ENCODE data around the gene NAE1. TPM values are rescaled to one million over a fixed set of nuclear protein-coding genes. Genes with fewer than 3 reads are reported as not detected.

Gene NAE1
- total RNA-seq, 1 experiment from 2014 or later = 123 TPM

DNA sequence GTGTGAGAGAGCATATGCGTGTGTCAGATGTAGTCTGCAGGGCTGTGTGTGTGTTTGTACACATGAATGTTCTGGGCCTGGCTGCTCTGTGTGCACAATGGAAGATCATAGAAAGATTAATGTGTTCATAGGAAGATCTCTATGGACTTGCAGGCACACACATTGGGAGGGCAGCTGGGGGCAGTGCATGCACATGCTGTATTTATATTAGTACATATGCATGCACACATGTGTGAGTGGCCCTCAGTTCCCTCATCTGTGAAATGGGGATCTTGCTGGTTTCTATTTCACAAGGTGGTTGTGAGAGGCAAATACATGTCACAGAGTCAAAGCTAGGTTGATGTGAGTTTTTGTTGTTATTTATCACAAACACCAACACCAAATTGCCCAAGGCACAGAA lies 15.5 kb upstream of the NAE1 start:
- TF ChIP-seq, protein P1, sequence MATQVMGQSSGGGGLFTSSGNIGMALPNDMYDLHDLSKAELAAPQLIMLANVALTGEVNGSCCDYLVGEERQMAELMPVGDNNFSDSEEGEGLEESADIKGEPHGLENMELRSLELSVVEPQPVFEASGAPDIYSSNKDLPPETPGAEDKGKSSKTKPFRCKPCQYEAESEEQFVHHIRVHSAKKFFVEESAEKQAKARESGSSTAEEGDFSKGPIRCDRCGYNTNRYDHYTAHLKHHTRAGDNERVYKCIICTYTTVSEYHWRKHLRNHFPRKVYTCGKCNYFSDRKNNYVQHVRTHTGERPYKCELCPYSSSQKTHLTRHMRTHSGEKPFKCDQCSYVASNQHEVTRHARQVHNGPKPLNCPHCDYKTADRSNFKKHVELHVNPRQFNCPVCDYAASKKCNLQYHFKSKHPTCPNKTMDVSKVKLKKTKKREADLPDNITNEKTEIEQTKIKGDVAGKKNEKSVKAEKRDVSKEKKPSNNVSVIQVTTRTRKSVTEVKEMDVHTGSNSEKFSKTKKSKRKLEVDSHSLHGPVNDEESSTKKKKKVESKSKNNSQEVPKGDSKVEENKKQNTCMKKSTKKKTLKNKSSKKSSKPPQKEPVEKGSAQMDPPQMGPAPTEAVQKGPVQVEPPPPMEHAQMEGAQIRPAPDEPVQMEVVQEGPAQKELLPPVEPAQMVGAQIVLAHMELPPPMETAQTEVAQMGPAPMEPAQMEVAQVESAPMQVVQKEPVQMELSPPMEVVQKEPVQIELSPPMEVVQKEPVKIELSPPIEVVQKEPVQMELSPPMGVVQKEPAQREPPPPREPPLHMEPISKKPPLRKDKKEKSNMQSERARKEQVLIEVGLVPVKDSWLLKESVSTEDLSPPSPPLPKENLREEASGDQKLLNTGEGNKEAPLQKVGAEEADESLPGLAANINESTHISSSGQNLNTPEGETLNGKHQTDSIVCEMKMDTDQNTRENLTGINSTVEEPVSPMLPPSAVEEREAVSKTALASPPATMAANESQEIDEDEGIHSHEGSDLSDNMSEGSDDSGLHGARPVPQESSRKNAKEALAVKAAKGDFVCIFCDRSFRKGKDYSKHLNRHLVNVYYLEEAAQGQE (IDR thresholded peaks at IDR 0.05; ENCODE audit: low read depth) = no peak
- TF ChIP-seq TCF7L2 (IDR thresholded peaks at IDR 0.05; ENCODE audit: borderline replicate concordance, extremely low read depth, insufficient read depth, insufficient read length) (no peak), EGR1 (IDR thresholded peaks at IDR 0.05; ENCODE audit: low read depth) (no peak)
- RAD21 ChIA-PET (ENCODE audit: low non-redundant PET in 1 of 2, low total read pairs in 2 of 2, uncharacterized antibody in 2 of 2, unreplicated experiment in 2 of 2) = interaction anchor here in 1 of 2 experiments (0.6 kb wide), 1 partner anchor 35 kb away, joined by 4 read pairs; no protein-coding TSS in a partner anchor
- POLR2A ChIA-PET = no interaction called here
- Histone ChIP-seq H3K4me3 (replicated peaks in 1 of 2; ENCODE audit: low read depth in 1 of 2, low read length in 2 of 2) (no peak overlapping the region), H3K4me1 (ENCODE audit: control insufficient read depth in 1 of 2, insufficient read depth in 2 of 2, low read length in 2 of 2) (peaks cover 7 to 16% of the 10 kb centered on the region in 2 experiments; a peak in 3 of 4 replicates), H3K9me2 (ENCODE audit: insufficient read depth) (no peaks in the 10 kb centered on the region), H2AFZ (ENCODE audit: low read depth, low read length, poor library complexity, severe bottlenecking) (no peak overlapping the region), H4K20me1 (ENCODE audit: insufficient read depth) (no peaks in the 10 kb centered on the region), H3K79me2 (ENCODE audit: insufficient read depth, low read length) (no peaks in the 10 kb centered on the region), H3K9me3 (ENCODE audit: control insufficient read depth in 1 of 2, insufficient read depth in 1 of 2, low read depth in 1 of 2, low read length in 2 of 2) (no peaks in the 10 kb centered on the region), H3K36me3 (ENCODE audit: control insufficient read depth in 1 of 2, insufficient read depth in 2 of 2, low read length in 2 of 2) (no peaks in the 10 kb centered on the region), H3K27ac (ENCODE audit: low read depth, low read length) (no peak overlapping the region), H3K9ac (ENCODE audit: low read length) (no peak overlapping the region), H3K4me2 (ENCODE audit: low read length) (no peak overlapping the region), H3K27me3 (ENCODE audit: insufficient read depth, low read length) (no peaks in the 10 kb centered on the region)
- DNase-seq (ENCODE audit: low read depth, low spot score) = no peak
- CTCF ChIA-PET = interaction anchor here (1.0 to 1.7 kb wide), 2 partner anchors 16 to 23 kb away, joined by 3 to 7 read pairs; partner anchors contain the start of gene NAE1
- no TSS peak for BruUV-seq (replicated peaks)
- intact Hi-C loops (cut with micrococcal nuclease) = no loop called here
- no peak for ATAC-seq

DNA sequence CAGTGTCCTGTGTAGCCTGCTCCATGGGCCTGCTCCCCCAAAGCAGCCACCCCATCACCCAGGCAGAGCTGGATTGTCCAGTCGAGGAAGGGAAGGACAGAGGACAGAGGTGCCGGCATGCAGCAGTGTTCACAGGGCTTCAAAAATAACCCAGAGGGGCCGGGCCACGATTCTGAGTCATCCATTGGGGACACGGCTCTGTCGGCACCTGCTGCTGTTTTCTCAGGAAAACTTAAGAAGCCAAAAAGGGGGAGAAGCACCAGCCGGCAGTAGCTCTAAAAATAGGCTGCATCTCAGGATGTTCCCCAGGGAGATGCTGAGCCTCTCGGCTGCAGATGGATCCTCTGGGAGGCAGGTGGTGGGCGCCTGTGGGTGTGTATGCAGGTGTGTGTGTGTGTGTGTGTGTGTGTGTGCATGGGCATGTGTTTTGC lies 15.0 kb upstream of the NAE1 start:
- intact Hi-C loops (cut with micrococcal nuclease) = no loop called here
- no peaks in the 10 kb centered on the region for H4K20me1 ChIP-seq (ENCODE audit: insufficient read depth)
- H3K4me3 ChIP-seq (replicated peaks in 1 of 2; ENCODE audit: low read depth in 1 of 2, low read length in 2 of 2) = no peak overlapping the region
- H3K27ac ChIP-seq (ENCODE audit: low read depth, low read length) = no peak overlapping the region
- no peak overlapping the region for H3K9ac ChIP-seq (ENCODE audit: low read length)
- POLR2A ChIA-PET = no interaction called here
- no peaks in the 10 kb centered on the region for H3K27me3 ChIP-seq (ENCODE audit: insufficient read depth, low read length)
- DNase-seq (ENCODE audit: low read depth, low spot score) (no peak), ATAC-seq (peak; percentile 48)
- H3K4me1 ChIP-seq (ENCODE audit: control insufficient read depth in 1 of 2, insufficient read depth in 2 of 2, low read length in 2 of 2) = peaks cover 7 to 16% of the 10 kb centered on the region in 2 experiments; a peak in 3 of 4 replicates
- CTCF ChIA-PET = interaction anchor here (1.0 kb wide), 1 partner anchor 23 kb away, joined by 3 read pairs; no protein-coding TSS in a partner anchor
- no peaks in the 10 kb centered on the region for H3K9me3 ChIP-seq (ENCODE audit: control insufficient read depth in 1 of 2, insufficient read depth in 1 of 2, low read depth in 1 of 2, low read length in 2 of 2)
- TF ChIP-seq ELF1 (IDR thresholded peaks at IDR 0.05; ENCODE audit: borderline replicate concordance, low read depth) (no peak), FOSL1 (IDR thresholded peaks at IDR 0.05; ENCODE audit: low read depth) (no peak), SP1 (IDR thresholded peaks at IDR 0.05; ENCODE audit: low read depth) (no peak), POLR2A (IDR thresholded peaks at IDR 0.05; ENCODE audit: borderline replicate concordance, extremely low read depth, insufficient read depth, insufficient read length) (no peak), ZFX (IDR thresholded peaks at IDR 0.05) (no peak), RAD21 (IDR thresholded peaks at IDR 0.05; ENCODE audit: low read depth) (no peak), CBX3 (IDR thresholded peaks at IDR 0.05; ENCODE audit: low read depth) (no peak), POLR2AphosphoS5 (IDR thresholded peaks at IDR 0.05; ENCODE audit: low read depth, low read length) (no peak)
- H3K79me2 ChIP-seq (ENCODE audit: insufficient read depth, low read length) = no peaks in the 10 kb centered on the region
- BruUV-seq (replicated peaks) = no TSS peak
- H3K9me2 ChIP-seq (ENCODE audit: insufficient read depth) = no peaks in the 10 kb centered on the region
- no peak overlapping the region for H2AFZ ChIP-seq (ENCODE audit: low read depth, low read length, poor library complexity, severe bottlenecking)
- H3K4me2 ChIP-seq (ENCODE audit: low read length) = peak overlapping the region; percentile 29; the same call in 1 of the 2 replicates
- RAD21 ChIA-PET (ENCODE audit: low non-redundant PET in 1 of 2, low total read pairs in 2 of 2, uncharacterized antibody in 2 of 2, unreplicated experiment in 2 of 2) = no interaction called here
- no peaks in the 10 kb centered on the region for H3K36me3 ChIP-seq (ENCODE audit: control insufficient read depth in 1 of 2, insufficient read depth in 2 of 2, low read length in 2 of 2)
